A673 (cell line): ENCODE measurements around the gene NT5C3B.

Experiments used
- EZH2 ChIP-seq: fragments of 200-600 bp; sonication (generic); IDR thresholded peaks from 2 replicates; pipeline ENCODE4 v1.6.1; 2017; ENCODE audit warnings: borderline replicate concordance, low read depth, mild to moderate bottlenecking, mixed read lengths, antibody characterized with exemption, low read length; ENCODE audit not compliant: poor library complexity, severe bottlenecking
- TF ChIP-seq, protein P1 (sequence below): fragments of 300-800, 200-600 bp; sonication (generic); conservative IDR thresholded peaks from 2 replicates; pipeline ENCODE4 v1.5.1; 2017; ENCODE audit warnings: low read depth, mild to moderate bottlenecking, antibody characterized with exemption, low read length, moderate library complexity, mixed read lengths

DNA sequence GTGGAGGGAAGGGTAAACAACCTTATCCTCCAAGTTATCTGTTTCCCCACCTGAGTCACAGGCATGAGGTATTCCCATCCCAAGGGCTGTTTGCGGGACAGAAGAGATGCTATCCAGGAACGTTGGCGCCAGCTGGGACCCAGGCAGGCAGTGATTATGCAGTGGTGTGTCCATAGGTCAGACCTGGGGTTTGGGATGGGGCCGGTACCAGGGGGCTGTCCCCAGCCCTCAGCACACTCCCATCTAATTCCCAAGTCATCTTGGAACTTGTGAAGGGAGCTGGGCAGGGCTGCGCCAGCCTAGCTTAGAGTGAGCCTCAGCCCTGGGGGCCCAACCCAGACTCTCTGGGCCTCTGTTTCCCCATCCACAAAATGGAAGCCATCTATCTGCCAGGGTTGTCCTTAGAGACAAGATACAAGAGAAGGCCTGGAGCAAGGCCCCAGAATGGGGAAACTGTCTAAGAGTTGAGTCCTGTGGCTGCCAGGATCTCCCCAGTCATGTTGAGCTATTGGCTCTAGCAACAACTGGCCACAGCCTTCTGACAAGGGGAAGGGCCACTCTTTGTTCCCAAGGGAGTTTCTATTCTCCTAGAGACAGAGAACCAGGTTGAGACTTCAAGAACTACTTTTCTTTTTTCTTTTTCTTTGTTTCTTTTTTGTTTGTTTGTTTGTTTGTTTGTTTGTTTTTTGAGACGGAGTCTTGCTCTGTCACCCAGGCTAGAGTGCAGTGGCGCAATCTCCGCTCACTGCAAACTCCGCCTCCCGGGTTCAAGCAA is 39.7 kb downstream of the NT5C3B start:
- TF ChIP-seq, protein P1, sequence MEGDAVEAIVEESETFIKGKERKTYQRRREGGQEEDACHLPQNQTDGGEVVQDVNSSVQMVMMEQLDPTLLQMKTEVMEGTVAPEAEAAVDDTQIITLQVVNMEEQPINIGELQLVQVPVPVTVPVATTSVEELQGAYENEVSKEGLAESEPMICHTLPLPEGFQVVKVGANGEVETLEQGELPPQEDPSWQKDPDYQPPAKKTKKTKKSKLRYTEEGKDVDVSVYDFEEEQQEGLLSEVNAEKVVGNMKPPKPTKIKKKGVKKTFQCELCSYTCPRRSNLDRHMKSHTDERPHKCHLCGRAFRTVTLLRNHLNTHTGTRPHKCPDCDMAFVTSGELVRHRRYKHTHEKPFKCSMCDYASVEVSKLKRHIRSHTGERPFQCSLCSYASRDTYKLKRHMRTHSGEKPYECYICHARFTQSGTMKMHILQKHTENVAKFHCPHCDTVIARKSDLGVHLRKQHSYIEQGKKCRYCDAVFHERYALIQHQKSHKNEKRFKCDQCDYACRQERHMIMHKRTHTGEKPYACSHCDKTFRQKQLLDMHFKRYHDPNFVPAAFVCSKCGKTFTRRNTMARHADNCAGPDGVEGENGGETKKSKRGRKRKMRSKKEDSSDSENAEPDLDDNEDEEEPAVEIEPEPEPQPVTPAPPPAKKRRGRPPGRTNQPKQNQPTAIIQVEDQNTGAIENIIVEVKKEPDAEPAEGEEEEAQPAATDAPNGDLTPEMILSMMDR, result no peak
- no peak for TF ChIP-seq EZH2
